ENCODE results near the gene NR6A1. TPM values are rescaled to one million over a fixed set of nuclear protein-coding genes. Genes with fewer than 3 reads are reported as not detected.

NR6A1 gene
- total and polyA plus RNA-seq, 12 donors, result 0.29 to 2.0 (median 1.2) TPM

DNA sequence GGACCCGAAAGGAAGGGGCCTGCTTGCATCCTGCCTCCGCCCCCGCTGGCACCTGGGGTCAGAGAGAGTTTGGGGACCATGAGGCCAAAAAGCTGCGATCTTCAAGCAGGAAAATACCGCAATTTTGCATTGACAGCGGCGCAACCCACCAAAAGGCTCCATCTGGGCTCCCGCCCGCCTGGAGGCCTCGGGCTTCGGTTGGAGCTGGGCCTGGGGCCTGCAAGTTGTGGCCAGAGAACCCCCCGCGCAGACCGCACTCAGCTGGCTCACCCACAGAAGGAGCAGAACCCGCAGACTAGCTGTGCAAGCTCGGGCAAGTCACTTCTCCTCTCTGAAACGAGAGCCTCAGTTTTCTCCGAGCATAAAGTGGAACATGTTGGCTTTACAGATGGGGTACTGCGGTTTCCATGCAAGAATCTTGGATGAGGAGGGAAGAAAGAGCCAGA lies 265.2 kb downstream of the NR6A1 start:
- no peak for ATAC-seq

DNA sequence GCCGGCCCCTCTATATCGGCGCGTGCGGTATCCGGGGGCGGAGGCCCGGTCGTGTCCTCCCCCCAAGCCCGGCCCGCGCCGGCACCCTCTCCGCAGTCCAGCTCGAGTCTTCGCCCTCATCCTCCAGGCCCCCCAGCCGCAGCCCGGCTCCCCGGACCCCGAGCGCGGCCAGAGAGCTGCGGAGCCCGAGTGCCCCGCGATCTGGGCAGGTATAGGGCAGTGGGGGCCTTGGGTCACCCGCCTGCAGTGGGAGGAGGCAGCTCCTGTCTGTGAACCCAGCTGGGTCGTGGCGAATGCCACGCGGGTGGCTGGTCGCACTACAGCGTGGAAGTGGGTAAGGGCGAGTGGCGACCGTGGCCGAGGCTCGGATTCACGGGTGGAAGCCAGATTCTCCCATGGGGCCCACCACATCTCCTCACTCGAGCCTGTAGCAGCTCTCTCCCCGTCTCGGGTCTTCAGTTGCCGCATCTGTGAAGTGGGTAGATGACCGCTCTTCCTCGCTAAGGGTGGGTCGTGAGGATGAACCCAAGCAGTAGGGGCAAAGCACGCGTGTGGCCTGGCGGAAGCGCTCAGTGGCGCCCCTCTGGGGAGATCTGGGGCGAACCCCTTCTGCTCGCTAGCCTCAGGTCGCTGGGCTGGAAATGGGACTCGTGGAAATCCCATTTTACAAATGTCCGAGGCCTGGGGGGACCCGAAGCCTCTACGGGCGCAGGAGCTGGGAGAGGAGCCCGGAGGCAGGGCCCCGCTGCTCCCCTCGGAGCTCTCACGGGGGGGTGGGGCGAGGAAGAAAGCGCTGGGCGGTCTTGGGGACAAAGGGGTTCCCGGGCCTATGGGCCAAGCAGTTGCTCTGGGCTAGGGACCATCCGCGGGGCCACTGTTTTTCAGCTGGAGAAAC lies 265.9 kb downstream of the NR6A1 start:
- H3K9me3 ChIP-seq, result no peaks in the 10 kb centered on the region
- DNase-seq, result no peak
- no peak overlapping the region for H3K27ac ChIP-seq
- no peaks in the 10 kb centered on the region for H3K36me3 ChIP-seq
- intact Hi-C loops (cut with DNase I), result no loop called here
- peak overlapping the region in 1 of 10 donors; percentile 7 for H3K4me3 ChIP-seq
- peaks cover 0 to 16% (median 7%) of the 10 kb centered on the region in 9 donors for H3K4me1 ChIP-seq
- whole genome bisulfite sequencing, 2 donors, result 17 to 23% methylated on average over 69 of the region's 69 CpGs
- TF ChIP-seq, protein P1, sequence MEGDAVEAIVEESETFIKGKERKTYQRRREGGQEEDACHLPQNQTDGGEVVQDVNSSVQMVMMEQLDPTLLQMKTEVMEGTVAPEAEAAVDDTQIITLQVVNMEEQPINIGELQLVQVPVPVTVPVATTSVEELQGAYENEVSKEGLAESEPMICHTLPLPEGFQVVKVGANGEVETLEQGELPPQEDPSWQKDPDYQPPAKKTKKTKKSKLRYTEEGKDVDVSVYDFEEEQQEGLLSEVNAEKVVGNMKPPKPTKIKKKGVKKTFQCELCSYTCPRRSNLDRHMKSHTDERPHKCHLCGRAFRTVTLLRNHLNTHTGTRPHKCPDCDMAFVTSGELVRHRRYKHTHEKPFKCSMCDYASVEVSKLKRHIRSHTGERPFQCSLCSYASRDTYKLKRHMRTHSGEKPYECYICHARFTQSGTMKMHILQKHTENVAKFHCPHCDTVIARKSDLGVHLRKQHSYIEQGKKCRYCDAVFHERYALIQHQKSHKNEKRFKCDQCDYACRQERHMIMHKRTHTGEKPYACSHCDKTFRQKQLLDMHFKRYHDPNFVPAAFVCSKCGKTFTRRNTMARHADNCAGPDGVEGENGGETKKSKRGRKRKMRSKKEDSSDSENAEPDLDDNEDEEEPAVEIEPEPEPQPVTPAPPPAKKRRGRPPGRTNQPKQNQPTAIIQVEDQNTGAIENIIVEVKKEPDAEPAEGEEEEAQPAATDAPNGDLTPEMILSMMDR (IDR thresholded peaks at IDR 0.05), result no peak
- peak in 1 of 8 donors; percentile 16 for ATAC-seq
- H3K27me3 ChIP-seq, result peaks cover 23 to 63% (median 58%) of the 10 kb centered on the region in 7 donors

More for the DNA sequence above, 265.2 kb downstream of the NR6A1 start:
- 77 to 83% methylated on average over 19 of the region's 19 CpGs for WGBS, 2 donors
- Histone ChIP-seq H3K27ac (no peak overlapping the region), H3K27me3 (peaks cover 23 to 56% (median 52%) of the 10 kb centered on the region in 7 donors), H3K9me3 (no peaks in the 10 kb centered on the region), H3K36me3 (no peaks in the 10 kb centered on the region), H3K4me1 (peaks cover 0 to 16% (median 7%) of the 10 kb centered on the region in 9 donors), H3K4me3 (no peak overlapping the region)
- TF ChIP-seq, protein P1 (IDR thresholded peaks at IDR 0.05), result no peak
- no peak for DNase-seq
- intact Hi-C loops (cut with DNase I), result no loop called here

DNA sequence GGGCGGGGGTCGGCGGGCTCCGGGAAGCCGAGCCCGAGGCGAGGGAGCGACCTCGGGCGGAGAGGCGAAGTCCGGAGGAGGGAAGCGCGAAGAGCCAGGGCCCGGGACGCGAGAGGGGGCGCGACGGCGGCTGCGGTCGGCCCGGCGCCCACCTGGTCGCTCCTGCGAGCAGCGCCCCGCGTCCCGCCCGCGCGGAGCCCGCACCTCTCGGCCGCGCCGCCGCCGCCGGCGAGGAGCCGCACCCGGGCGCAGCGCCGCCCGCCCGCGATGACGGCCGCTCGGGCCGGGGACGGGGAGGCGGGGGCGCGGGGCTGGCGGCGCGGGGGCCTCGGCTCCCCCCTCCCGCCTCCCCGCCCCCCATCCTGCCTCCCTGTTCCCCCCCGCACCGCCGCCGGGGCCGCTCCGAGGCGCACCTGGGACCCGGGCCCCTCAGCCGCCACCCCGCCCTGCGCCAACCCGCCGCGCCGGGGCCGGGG lies 266.5 kb downstream of the NR6A1 start:
- WGBS, 2 donors, result 0 to 1% methylated on average over 23 to 75 of the region's 81 CpGs
- no peaks in the 10 kb centered on the region for H3K36me3 ChIP-seq
- no peak for DNase-seq
- TF ChIP-seq, protein P1 (IDR thresholded peaks at IDR 0.05), result no peak
- H3K27ac ChIP-seq, result no peak overlapping the region
- intact Hi-C loops (cut with DNase I), result no loop called here
- peak overlapping the region in 8 of 10 donors; percentile 9 to 32 (median 20) for H3K4me3 ChIP-seq
- H3K4me1 ChIP-seq, result peaks cover 0 to 16% (median 7%) of the 10 kb centered on the region in 9 donors
- H3K27me3 ChIP-seq, result peaks cover 23 to 68% (median 64%) of the 10 kb centered on the region in 7 donors
- no peaks in the 10 kb centered on the region for H3K9me3 ChIP-seq
- ATAC-seq, result no peak

DNA sequence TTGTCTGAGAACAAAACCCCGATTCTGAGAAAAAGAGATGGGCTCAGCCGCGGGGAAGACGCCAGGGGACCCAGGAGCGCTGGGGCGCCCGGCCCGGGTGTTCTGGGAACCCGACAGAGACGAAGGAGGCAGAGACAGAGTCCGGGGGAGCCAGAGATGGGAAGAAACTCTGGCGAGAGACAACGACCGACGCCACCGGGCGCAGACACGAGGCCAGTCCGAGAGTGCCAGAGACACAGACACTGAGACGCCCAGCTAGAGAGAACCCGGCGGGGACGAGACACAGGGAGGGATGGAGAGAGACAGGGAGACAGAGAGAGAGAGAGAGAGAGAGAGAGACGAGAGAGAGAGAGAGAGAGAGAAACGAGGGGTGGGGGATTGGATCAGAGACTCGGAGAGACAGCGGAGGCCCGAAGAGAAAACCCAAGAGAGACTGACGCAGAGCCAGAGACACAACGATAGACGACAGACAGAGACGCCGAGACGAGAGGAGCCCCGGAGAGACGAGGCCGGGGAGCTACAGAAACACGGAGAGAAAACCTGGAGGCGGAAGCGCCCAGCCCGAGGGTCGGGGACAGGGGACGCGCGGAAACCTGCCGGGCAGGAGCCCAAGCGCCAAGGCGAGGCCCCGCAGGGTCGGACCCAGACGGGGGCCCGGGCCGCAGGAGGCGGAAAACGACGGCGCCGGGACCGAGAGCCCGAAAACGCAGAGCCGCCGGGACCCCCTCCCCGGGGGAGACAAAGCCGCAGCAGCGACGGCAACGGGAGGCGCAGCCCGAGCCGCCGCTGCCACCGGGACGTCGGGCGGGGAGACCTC lies 267.2 kb downstream of the NR6A1 start:
- no peak for ATAC-seq
- peaks cover 23 to 74% (median 68%) of the 10 kb centered on the region in 7 donors for H3K27me3 ChIP-seq
- H3K27ac ChIP-seq, result no peak overlapping the region
- peaks cover 0 to 16% (median 7%) of the 10 kb centered on the region in 9 donors for H3K4me1 ChIP-seq
- H3K9me3 ChIP-seq, result no peaks in the 10 kb centered on the region
- DNase-seq, result no peak
- peak overlapping the region in 8 of 10 donors; percentile 9 to 32 (median 20) for H3K4me3 ChIP-seq
- WGBS, 2 donors, result 2 to 3% methylated on average over 75 to 76 of the region's 76 CpGs
- TF ChIP-seq, protein P1 (IDR thresholded peaks at IDR 0.05), result no peak
- H3K36me3 ChIP-seq, result no peaks in the 10 kb centered on the region
- intact Hi-C loops (cut with DNase I), result no loop called here

Measured in heart right ventricle (tissue), 16 donors.